Heart right ventricle (tissue), 16 donors: Measurements from ENCODE around the gene PDILT. TPM values are rescaled to one million over a fixed set of nuclear protein-coding genes. Genes with fewer than 3 reads are reported as not detected.

Experiments used
- ATAC-seq, 8 donors: fragments of 200-7000 bp; cut with Tn5 transposase; one replicate each; pipeline ENCODE4 v1.9.1; 2020; ENCODE audit warnings: mild to moderate bottlenecking in 8 of 8, moderate library complexity in 8 of 8, moderate number of reproducible peaks in 1 of 8
- DNase-seq, 2 donors: peaks; one replicate each; pipeline ENCODE4 v3.0.0-alpha.2; 2020
- H3K27ac ChIP-seq, 10 donors: fragments of 200-600 bp; sonication (generic) in 2 of 10; one replicate each; pipeline versions ENCODE4 v1.5.0 to v1.8.0; 2020 to 2022; ENCODE audit warnings: mild to moderate bottlenecking in 3 of 10
- H3K27me3 ChIP-seq, 7 donors: fragments of 200-600 bp; one replicate each; pipeline ENCODE4 v1.8.0; 2021 to 2022; ENCODE audit warnings: mild to moderate bottlenecking in 2 of 7
- H3K36me3 ChIP-seq, 9 donors: fragments of 200-600 bp; sonication (generic) in 1 of 9; one replicate each; pipeline versions ENCODE4 v1.5.0 to v1.8.0; 2020 to 2022; ENCODE audit warnings: mild to moderate bottlenecking in 2 of 9
- H3K4me1 ChIP-seq, 9 donors: fragments of 200-600 bp; sonication (generic) in 1 of 9; one replicate each; pipeline versions ENCODE4 v1.5.0 to v1.8.0; 2020 to 2022; ENCODE audit warnings: mild to moderate bottlenecking in 4 of 9
- H3K4me3 ChIP-seq, 10 donors: fragments of 200-600 bp; sonication (generic) in 2 of 10; one replicate each; pipeline versions ENCODE4 v1.5.0 to v1.8.0; 2020 to 2022; ENCODE audit warnings: mild to moderate bottlenecking in 7 of 10, moderate library complexity in 2 of 10
- H3K9me3 ChIP-seq, 11 donors: fragments of 200-600 bp in 10 of 11; sonication (generic) in 2 of 11; one replicate each; pipeline versions ENCODE4 v1.5.0 to v1.8.0; 2013 to 2022; ENCODE audit warnings: mild to moderate bottlenecking in 2 of 11, control low read depth in 1 of 11, moderate library complexity in 1 of 11
- WGBS, 2 donors: extraction: QIAGEN DNeasy Blood & Tissue Kit; methylation state at CpG; one replicate each; pipeline ENCODE4 v1.1.7; 2013; ENCODE audit warnings: inconsistent platforms in 1 of 2; 5-methylcytosine and 5-hydroxymethylcytosine counted together
- intact Hi-C, 10 donors: fragments of 100-400 bp; cut with DNase I; formaldehyde crosslinking; loops; one replicate each; pipeline versions ENCODE4 v1.11.1 to v1.14.2; 2022
- polyA plus RNA-seq, 2 donors: library from polyadenylated mRNA; stranded (reverse); fragments of 200-250 nt; gene quantifications; one replicate each; pipeline ENCODE4 v1.2.3, GENCODE V29; 2013
- total RNA-seq, 10 donors: library from RNA; stranded (reverse); fragmentation: NEBNext Ultra II Directional in 3 of 10; extraction: Animal tissue kit (Norgen Biotek cat#: 25700) in 3 of 10; gene quantifications; one replicate each; pipeline versions ENCODE4 v1.2.1 to v1.2.4, GENCODE V29; 2021 to 2023
- TF ChIP-seq, protein P1 (sequence below), 9 donors: fragments of 200-600 bp; sonication (generic) in 2 of 9; IDR thresholded peaks; one replicate each; pipeline versions ENCODE4 v1.5.0 to v1.8.0; 2021 to 2022; ENCODE audit warnings: antibody characterized with exemption in 9 of 9, mild to moderate bottlenecking in 5 of 9, moderate library complexity in 1 of 9
- donor health status: Arrhythmogenic right ventricular cardiomyopathy.
- donor health status: ischemic (EF 13 %, LVEDD 7.1; RV severe dilation, severe dysfunction).
- donor health status: healthy with polysubstance abuse.
- donor health status: DM: no; HTN: yes; CAD: no.
- donor health status: DM: no; HTN: no; CAD: no.
- donor health status: ischemic (EF 25% LVEDD 6.9; RV normal size, moderate dysfunction).
- donor health status: ischemic (EF 25% LVEDD 5.7; RV mildly dilated, moderate dysfunction).
- donor health status: healthy.
- donor health status: DM: yes; HTN: yes; CAD: no.
- donor health status: Ischemic cardiomyopathy.
- donor health status: ischemic (EF 35%, LVEDD 5.7; RV mildly dilated, moderate dysfunction).
- donor health status: nonischemic (EF 11% LVEDD 7.7; RV severe dilation, severe dysfunction).
- donor health status: DM: yes; HTN: yes; CAD: no.
- donor health status: PGD.
- donor health status: ischemic (EF 29% LVEDD 5.4; RV normal size, mild dysfunction).
- donor health status: nonischemic (EF 23%, LVEDD 6.1; RV moderate dilation, normal function).

PDILT gene
- total and polyA plus RNA-seq, 12 donors: not detected

DNA sequence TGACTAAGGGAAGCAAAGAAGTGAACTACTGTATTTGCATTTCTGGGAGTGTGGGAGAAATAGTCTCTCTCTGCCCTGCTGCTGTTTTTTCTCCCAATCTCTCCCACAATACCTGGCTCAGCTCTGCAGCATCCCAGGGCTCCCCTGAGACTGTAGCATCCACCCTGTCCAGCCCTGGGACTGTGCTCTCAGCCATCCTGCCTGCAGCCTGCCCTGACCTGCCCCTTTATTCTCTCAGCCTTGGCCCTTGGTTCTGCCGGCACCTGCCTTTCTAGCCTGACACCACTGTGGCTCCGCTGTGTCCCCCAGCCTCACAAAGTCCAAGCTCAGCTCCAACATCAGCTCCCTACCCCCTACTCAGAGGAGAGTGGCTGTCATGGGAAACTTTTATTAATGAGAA lies 1.9 kb downstream of the PDILT start:
- no peak for DNase-seq
- Histone ChIP-seq H3K4me3 (no peak overlapping the region), H3K4me1 (no peaks in the 10 kb centered on the region), H3K27ac (no peak overlapping the region), H3K36me3 (no peaks in the 10 kb centered on the region), H3K27me3 (no peaks in the 10 kb centered on the region), H3K9me3 (no peaks in the 10 kb centered on the region)
- 93% methylated on average over 2 of the region's 2 CpGs for WGBS, 2 donors
- no peak for ATAC-seq
- intact Hi-C loops: no loop called here
- TF ChIP-seq, protein P1, sequence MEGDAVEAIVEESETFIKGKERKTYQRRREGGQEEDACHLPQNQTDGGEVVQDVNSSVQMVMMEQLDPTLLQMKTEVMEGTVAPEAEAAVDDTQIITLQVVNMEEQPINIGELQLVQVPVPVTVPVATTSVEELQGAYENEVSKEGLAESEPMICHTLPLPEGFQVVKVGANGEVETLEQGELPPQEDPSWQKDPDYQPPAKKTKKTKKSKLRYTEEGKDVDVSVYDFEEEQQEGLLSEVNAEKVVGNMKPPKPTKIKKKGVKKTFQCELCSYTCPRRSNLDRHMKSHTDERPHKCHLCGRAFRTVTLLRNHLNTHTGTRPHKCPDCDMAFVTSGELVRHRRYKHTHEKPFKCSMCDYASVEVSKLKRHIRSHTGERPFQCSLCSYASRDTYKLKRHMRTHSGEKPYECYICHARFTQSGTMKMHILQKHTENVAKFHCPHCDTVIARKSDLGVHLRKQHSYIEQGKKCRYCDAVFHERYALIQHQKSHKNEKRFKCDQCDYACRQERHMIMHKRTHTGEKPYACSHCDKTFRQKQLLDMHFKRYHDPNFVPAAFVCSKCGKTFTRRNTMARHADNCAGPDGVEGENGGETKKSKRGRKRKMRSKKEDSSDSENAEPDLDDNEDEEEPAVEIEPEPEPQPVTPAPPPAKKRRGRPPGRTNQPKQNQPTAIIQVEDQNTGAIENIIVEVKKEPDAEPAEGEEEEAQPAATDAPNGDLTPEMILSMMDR (IDR thresholded peaks at IDR 0.05): no peak

DNA sequence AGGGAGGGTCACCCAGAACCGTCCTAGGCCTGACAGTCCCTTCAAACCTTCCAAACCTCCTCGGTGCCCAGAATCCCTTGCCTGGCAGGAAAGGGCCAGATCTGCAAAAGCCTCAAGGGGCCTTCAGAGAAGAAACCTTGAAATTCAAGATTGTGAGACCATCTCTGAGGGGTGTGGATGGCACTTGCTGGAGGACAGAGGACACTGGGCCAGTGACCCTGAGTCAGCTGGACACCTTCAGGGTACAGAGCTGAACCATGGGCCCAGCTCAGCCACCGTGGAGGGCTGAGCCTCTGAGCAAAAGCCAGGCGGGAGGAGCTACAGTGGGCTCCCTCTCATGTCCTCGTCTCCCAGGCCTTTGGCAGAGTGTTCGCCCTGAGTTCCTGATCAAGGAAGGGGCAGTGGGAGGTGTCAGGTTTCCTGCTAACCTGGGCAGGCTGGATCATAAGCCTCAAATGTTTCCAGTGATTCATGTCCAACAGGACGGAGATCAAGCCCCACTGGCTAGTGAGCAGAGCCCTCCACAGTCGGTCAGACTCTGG lies 3.0 kb downstream of the PDILT start:
- Histone ChIP-seq H3K36me3 (no peaks in the 10 kb centered on the region), H3K27ac (no peak overlapping the region), H3K9me3 (no peaks in the 10 kb centered on the region), H3K4me3 (no peak overlapping the region), H3K4me1 (no peaks in the 10 kb centered on the region), H3K27me3 (no peaks in the 10 kb centered on the region)
- no peak for ATAC-seq
- no peak for DNase-seq
- TF ChIP-seq, protein P1 (IDR thresholded peaks at IDR 0.05): no peak
- intact Hi-C loops: no loop called here
- whole genome bisulfite sequencing, 2 donors: 83 to 84% methylated on average over 8 of the region's 8 CpGs

DNA sequence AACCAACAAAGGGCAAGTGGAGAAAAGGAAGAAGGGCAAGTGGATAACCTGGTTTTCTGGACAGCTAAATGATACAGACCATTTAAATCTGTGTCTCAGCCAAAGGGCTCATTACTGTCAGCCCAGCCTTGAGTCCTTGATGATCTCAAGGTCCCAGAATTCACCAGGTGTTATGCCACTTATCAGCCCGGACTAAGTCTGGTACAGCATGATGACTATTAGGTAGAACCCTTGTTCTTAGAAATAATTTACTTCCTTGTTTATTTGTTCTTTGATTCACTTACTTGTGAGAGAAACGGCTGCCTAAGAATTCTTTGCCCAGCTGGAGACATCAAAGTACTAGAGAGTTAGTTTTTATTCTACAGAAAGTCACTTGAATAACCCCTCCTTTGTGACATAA lies 3.5 kb downstream of the PDILT start:
- no peak for DNase-seq
- intact Hi-C loops: no loop called here
- WGBS, 2 donors: 65 to 75% methylated on average over 2 of the region's 2 CpGs

DNA sequence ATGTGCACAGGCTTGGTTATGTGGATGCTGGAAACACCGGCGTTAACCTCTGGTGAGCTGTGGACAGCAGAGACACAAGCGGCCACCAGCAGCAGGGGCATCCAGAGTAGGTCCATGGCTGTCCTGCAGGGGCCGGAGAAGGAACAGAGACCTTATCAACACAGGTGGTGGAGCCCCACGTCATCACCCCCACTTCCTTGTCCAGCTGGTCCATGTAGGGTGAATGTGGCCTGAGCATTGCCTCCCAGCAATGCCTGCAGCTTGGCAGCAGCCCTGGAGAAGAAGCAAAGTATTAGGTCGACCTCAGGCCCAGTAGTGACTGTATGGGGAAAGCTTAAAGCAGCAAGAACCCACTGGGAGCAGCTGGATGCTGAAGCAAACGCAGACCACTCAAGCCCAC lies 5.4 kb downstream of the PDILT start:
- Histone ChIP-seq H3K27ac (no peak overlapping the region), H3K36me3 (no peaks in the 10 kb centered on the region), H3K4me1 (peaks cover 0 to 5% (median 1%) of the 10 kb centered on the region in 9 donors), H3K27me3 (no peaks in the 10 kb centered on the region), H3K4me3 (no peak overlapping the region), H3K9me3 (no peaks in the 10 kb centered on the region)
- TF ChIP-seq, protein P1 (IDR thresholded peaks at IDR 0.05): no peak
- intact Hi-C loops: no loop called here
- 57 to 68% methylated on average over 7 of the region's 7 CpGs for WGBS, 2 donors
- no peak for DNase-seq
- no peak for ATAC-seq

More for the DNA sequence above, 3.5 kb downstream of the PDILT start:
- Histone ChIP-seq H3K27ac (no peak overlapping the region), H3K4me3 (no peak overlapping the region), H3K4me1 (no peaks in the 10 kb centered on the region), H3K27me3 (no peaks in the 10 kb centered on the region), H3K36me3 (no peaks in the 10 kb centered on the region), H3K9me3 (no peaks in the 10 kb centered on the region)
- no peak for ATAC-seq
- TF ChIP-seq, protein P1 (IDR thresholded peaks at IDR 0.05): no peak
